GM10266 (cell line): ENCODE measurements around the gene ZYG11B.
A peak's percentile ranks its signal among the peaks of the same experiment; 100 is the strongest.
"Not testable (repeated sequence)": the region's sequence is repeated elsewhere in the genome, so short reads cannot be mapped to it uniquely, and the experiment has no call there.

Experiments used
- DNase-seq: peaks from one replicate; pipeline ENCODE4 v3.0.0; 2012; ENCODE audit errors: extremely low spot score
- CTCF ChIP-seq: IDR thresholded peaks from 2 replicates; pipeline ENCODE4 v1.5.1; 2012; ENCODE audit warnings: mild to moderate bottlenecking, low read depth; ENCODE audit not compliant: control insufficient read depth, insufficient read depth; ENCODE audit errors: missing control alignments

ZYG11B gene

DNA sequence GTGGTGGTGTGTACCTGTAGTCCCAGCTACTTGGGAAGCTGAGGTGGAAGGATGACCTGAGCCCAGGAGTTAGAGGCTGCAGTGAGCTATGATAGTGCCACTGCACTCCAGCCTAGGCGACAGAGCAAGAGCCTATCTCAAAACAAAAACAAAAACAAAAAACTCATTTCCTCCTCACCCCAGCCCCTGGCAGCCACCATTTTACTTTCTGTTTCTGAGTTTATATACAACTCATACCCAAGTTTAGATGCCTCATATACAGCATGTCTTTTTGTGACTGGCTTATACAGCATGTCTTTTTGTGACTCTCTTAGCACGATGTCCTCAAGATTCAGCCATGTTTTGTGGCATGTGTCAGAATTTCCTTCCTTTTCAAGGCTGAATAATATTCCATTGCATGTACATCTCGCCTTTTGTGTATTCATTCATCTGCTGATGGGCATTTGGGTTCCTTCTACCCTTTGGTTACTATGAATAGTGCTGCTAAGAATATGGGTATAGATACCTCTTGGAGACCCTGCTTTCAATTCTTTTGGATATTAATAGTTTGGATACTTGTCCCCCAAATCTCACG is 42.8 kb upstream of the ZYG11B start:
- no peak for DNase-seq
- TF ChIP-seq CTCF: no peak

- no peak for DNase-seq
- TF ChIP-seq CTCF: no peak
Observed at GRCh38 chr1:52684545-52684944, 41.7 kb upstream of the ZYG11B start.

DNA sequence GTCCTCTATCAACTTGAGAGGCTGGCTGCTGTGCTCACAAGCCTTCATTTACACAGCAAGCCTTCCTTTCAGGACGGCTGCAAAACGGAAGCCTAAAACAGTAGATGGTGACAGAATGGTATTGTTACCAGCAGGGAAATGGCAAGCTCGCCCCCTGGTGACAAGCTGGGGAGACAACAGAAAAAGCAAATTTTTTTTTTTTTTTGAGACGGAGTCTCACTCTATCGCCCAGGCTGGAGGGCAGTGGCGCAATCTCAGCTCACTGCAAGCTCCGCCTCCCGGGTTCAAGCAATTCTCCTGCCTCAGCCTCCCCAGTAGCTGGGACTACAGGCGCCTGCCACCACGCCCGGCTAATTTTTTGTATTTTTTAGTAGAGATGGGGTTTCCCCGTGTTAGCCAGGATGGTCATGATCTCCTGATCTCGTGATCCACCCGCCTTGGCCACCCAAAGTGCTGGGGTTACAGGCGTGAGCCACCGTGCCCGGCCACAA is 39.9 kb upstream of the ZYG11B start:
- peak; percentile 74 for DNase-seq
- peak; percentile 75 for TF ChIP-seq CTCF

DNA sequence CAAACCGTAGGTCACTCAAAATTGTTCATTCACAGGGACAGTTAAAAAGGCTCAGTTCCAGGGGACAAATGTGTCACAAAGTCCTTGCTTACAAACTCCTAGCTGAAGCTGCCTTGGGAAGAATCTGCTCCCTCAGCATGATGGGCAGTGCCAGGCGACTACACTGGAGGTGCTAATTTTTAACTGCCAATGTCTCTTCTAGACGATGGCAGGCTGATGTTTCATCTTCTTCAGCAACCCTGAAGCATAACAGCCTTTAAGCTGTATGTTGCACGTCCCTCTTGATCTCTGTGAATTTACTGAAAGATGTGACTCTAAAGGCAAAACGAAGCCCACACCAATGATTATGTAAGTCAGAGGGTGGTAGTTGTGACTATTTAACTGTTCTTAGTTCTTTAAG is 39.4 kb upstream of the ZYG11B start:
- no peak for DNase-seq
- TF ChIP-seq CTCF: no peak

- no peak for TF ChIP-seq CTCF
- DNase-seq: no peak
Observed at GRCh38 chr1:52691821-52692220, 34.4 kb upstream of the ZYG11B start.

- no peak for DNase-seq
- no peak for TF ChIP-seq CTCF
Observed at GRCh38 chr1:52692697-52693096, 33.6 kb upstream of the ZYG11B start.

DNA sequence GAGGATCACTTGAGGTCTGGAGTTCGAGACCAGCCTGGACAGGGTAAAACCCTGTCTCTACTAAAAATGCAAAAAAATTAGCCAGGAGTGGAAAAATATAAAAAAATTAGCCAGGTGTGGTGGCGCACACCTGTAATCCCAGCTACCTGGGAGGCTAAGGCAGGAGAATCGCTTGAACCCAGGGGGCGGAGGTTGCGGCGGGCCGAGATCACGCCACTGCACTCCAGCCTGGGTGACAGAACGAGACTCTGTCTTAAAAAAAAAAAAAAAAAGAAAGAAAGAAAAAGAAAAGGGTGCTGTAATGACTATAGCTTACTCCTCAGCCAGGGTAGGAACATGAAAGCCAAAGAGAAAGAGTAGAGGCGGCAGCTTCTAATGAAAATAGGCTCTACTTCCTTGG is 32.9 kb upstream of the ZYG11B start:
- not testable (repeated sequence) for DNase-seq

DNA sequence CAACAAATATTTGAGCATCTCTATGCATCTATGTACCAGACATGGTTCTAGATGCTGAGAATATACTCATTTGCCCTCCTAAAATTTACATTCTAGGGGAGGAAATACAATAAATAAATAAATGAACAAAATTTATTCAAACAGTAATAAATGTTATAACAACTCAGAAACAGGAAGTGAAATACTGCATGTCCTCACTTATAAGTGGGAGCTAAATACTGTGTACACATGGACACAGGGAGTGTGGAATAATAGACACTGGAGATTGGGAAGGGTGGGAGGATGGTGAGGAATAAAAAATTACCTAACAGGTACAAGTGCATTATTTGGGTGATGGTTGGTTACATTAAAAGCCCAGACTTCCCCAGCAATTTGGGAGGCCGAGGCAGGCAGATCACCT is 32.4 kb upstream of the ZYG11B start:
- no peak for TF ChIP-seq CTCF

More for the DNA sequence above, 32.4 kb upstream of the ZYG11B start:
- no peak for DNase-seq
